ENCODE measurements around the gene GABRR3.

Gene GABRR3

GRCh38 chr3:97937205-97937604, 97.9 kb downstream of the GABRR3 start:
- no peak for DNase-seq (ENCODE audit: low read depth)

GRCh38 chr3:97935842-97936241, 99.3 kb downstream of the GABRR3 start:
- no peak overlapping the region for H3K4me3 ChIP-seq (ENCODE audit: low read depth, low read length)
- DNase-seq (ENCODE audit: low read depth) = no peak

More at GRCh38 chr3:97937205-97937604, 97.9 kb downstream of the GABRR3 start:
- H3K4me3 ChIP-seq (ENCODE audit: low read depth, low read length) = no peak overlapping the region

Data from skeletal muscle cell (primary cell).